Stimulated activated CD4-positive, alpha-beta T cell treated with anti-CD3 and anti-CD28 coated beads, Interleukin-2, amount 100 ng/mL, for 24 hours (primary cell): ENCODE measurements around the gene EMSY.

Experiments
- DNase-seq, 2 donors: peaks; one replicate each; pipeline ENCODE4 v3.0.0-alpha.2; 2020

Gene EMSY

DNA sequence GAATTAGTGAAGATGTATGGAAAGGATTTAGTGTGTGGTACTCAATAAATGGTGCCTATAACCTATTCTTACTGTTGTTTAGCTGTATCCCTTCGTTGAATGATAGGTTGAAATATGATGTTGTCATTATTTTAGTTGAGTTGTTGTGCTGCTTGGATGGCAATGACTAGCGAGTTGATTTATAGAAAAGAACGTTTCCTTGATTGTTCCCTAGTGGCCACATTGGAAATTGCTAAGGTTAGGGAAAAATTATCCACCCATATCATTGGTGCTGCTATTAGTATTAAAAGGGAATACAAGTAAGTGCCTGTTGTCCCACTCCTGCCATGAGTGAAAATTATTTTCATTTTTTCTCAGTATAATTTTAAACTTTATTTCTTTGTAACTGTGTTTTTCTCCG, 14.5 kb downstream of the EMSY start:
- DNase-seq = no peak

DNA sequence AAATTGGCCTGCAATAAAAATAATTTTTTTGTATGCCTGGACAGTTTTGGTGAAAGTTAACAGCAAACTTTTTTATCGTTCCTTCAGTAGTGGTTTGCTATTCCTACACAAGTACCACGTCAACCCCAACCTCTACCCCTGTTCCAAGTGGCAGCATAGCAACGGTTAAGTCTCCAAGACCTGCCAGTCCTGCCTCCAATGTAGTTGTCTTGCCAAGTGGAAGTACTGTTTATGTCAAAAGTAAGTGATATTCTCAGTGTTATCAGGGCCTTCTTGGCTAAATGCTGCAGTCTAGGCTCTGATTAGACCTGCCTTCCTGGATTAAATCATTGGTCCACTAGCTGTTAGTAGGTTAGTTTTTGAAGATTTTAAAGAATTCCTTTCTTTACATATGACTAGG, 15.0 kb downstream of the EMSY start:
- no peak for DNase-seq

GRCh38 chr11:76462317-76462716, 17.5 kb downstream of the EMSY start:
- no peak for DNase-seq

DNA sequence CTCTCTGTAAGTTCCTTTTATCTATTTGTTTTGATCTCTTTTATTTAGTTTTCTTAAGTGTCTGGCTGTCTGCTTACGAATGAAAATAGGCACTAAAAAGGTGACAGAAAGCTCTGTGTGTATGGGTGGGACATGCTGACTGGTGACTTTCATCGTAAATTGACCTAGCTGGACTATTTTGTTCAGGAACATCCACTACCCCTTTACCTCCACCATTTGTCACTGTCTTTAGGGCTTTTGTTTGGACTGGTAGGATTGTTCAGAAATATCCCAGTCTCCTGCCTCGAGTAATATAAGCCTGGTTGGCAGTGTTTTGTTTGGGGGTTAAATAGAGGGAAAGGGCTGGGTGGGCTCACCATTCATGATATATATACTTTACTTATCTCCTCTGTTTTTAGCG, 20.9 kb downstream of the EMSY start:
- DNase-seq = no peak

GRCh38 chr11:76466666-76467065, 21.8 kb downstream of the EMSY start:
- DNase-seq = no peak

GRCh38 chr11:76469141-76469540, 24.3 kb downstream of the EMSY start:
- DNase-seq = no peak

GRCh38 chr11:76471382-76471781, 26.6 kb downstream of the EMSY start:
- no peak for DNase-seq

GRCh38 chr11:76480241-76480640, 35.4 kb downstream of the EMSY start:
- no peak for DNase-seq

DNA sequence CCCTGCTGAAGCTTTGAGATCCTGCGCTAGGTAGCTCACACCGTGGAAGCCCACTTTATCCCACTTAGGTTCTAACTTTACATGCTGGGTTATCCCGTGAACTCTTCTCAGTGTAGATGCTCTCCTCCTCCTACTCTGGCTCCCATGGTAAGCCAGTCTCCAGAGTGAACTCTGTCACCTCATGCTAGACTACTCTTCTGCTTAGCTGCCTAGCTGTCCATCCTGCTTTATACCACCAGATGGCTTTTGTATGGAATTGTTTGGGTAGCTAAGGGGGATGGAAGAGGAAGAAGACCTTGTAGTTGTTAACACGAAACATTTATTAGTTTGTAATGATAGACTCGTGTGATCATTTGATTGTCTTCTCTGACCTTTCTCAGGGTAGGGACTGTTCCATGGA, 46.8 kb downstream of the EMSY start:
- DNase-seq = no peak

- no peak for DNase-seq
Observed at GRCh38 chr11:76493040-76493439, 48.2 kb downstream of the EMSY start.

- DNase-seq = no peak
Observed at GRCh38 chr11:76493626-76494539, 49.1 kb downstream of the EMSY start.

DNA sequence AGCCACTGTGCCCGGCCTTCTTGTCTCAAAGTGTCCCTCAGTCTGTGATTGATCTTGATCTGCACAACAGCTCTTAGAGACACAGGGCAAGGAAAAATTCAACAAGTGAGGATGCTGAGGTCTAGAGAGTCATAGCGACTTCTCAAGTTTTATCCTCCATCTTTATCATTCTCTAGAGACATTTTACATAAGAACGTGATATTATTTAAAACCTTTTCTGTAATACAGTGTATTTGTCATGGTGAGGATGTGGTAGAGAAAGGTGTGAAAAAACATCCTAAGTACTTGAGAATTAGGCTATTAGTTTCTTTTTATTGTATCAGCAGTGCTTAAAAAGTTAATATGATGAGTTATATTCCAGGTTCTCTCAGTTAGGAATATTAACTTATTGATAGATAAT, 50.2 kb downstream of the EMSY start:
- no peak for DNase-seq

- DNase-seq = no peak
Observed at GRCh38 chr11:76496174-76496573, 51.4 kb downstream of the EMSY start.

GRCh38 chr11:76501526-76502202, 56.8 kb downstream of the EMSY start:
- DNase-seq = no peak

DNA sequence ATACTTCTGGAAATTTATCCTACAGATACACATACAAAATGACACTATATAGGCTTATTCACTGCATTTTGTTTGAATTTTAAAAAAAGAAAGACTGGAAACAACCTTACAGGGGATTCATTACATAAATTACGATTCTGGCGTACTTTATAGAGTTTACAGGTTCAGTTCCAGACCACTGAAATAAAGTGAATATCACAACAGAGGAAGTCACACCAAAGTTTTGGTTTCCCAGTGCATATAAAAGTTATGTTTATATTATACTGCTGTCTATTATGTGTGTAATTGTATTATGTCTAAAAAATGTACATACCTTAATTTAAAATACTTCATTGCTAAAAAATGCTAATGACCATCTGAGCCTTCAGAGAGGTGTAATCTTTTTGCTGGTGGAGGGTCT, 62.0 kb downstream of the EMSY start:
- no peak for DNase-seq

DNA sequence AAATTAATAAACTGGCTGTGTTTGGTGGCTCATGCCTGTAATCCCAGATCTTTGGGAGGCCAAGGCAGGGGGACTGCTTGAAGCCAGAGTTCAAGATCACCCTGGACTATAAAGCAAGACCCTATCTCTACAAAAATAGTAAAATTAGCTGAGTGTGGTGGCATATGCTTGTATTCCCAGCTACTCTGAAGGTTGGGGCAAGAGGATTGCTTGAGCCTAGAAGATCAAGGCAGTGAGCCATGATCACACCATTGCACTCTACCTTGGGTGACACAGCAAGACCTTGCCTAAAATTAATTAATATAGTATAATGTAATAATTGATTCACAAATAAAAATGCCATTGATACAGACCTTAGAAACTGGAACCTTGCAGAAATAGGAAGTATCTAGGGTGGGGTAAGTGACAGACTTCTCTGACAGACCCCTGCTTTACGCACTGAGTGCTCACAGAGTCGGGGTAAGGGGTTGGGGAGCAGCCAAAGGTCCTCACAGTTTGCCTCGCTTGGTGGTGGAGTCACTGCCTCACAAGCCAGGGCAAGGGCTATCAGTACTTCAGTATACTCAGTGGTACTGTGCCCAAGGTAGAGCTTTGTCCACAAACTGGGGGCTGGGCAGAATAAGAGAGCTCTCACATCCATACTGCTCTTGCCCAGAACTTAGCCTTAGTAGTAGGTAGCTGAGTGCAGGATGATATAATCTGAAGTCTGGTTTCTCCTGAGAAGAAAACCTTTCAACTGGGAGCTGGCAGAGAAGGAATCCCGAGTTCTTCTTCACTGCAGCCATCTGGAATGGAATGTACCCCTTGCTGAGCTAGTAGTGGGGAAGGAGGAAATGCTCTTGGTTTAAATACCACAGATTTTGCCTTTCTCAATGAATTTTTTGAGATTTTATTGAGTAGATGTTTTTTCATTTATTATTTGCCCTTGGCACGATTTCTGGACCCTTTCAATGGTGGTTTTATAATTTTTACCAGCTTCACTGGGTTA, 65.5 kb downstream of the EMSY start:
- no peak for DNase-seq

GRCh38 chr11:76512851-76513653, 68.2 kb downstream of the EMSY start:
- DNase-seq = no peak

DNA sequence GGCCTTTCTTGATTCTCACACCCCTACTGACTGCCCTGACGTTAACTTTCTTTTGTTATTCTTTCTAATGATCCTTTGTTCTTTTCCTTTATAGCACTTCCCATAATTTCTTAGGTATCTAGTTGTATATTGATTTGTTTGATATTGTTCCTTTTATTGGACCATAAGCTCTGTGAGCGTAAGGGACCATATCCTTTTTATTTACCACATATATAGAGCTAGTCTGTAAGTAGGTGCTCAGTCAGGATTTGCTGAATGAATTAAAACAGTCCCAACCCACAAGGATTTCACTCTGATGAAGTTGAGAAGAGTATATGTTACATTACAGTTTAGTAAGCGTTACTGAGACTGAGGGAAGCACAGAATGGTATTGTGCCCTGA, 68.8 kb downstream of the EMSY start:
- DNase-seq = no peak

GRCh38 chr11:76515494-76515893, 70.7 kb downstream of the EMSY start:
- DNase-seq = no peak

DNA sequence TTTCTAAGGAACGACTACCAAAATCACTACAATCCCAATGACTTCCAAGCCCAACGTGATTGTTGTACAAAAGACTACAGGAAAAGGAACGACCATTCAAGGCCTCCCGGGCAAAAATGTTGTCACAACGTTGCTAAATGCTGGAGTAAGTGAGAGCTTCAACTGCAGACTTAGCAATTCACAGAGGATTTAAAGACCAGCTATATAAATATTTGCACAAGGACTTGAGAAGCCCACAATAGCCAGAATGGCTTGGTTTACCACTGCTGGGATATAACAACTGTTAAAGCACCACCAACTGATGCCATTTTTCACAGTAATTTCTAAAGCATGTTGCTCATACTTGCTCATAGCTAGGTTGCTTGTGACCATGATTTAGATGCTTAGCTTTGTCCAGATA, 78.3 kb downstream of the EMSY start:
- no peak for DNase-seq

GRCh38 chr11:76523786-76524436, 79.1 kb downstream of the EMSY start:
- no peak for DNase-seq

DNA sequence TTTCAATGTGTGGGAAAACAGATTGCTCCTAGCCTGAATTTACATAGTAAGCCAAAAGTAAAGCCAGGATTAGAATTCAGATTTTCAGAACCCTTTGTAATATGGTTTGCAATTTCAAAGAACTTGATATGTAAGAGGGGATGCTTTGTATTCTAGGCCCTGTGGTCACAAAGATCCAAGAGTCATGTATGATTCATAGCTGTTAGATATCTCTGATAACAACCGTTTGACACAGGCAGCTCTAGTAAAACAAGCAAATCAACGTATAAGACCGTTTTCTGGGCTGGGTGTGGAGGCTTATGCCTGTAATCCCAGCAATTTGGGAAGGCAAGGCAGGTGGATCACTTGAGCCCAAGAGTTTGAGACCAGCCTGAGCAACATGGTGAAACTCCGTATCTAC, 79.6 kb downstream of the EMSY start:
- DNase-seq = no peak
